SU-DHL-6 (cell line): ENCODE data around the gene HMG20A.

Experiments used
- H2AFZ ChIP-seq: fragments of 200-600 bp; sonication (generic); 2 replicates; pipeline ENCODE4 v1.6.1; 2014; ENCODE audit warnings: low read depth, mild to moderate bottlenecking, moderate library complexity, mixed read lengths, antibody characterized with exemption, low read length; ENCODE audit not compliant: severe bottlenecking
- H3F3A ChIP-seq: fragments of 200-600 bp; shearing (Covaris generic); 2 replicates; pipeline ENCODE4 v1.6.0; 2016; ENCODE audit warnings: antibody characterized with exemption, mild to moderate bottlenecking; ENCODE audit not compliant: insufficient read depth
- H3K27ac ChIP-seq: fragments of 200-600 bp; sonication (generic); 2 replicates; pipeline ENCODE4 v1.5.1; 2016; ENCODE audit warnings: low read depth, mild to moderate bottlenecking, low read length, moderate library complexity, mixed read lengths
- H3K27me3 ChIP-seq: fragments of 200-600 bp; sonication (generic), shearing (Covaris generic); 2 replicates; pipeline ENCODE4 v1.6.0; 2014; ENCODE audit warnings: mild to moderate bottlenecking, low read length
- H3K36me3 ChIP-seq: fragments of 200-600 bp; sonication (generic); 2 replicates; pipeline ENCODE4 v1.6.1; 2014; ENCODE audit warnings: mild to moderate bottlenecking, low read length, mixed read lengths
- H3K4me2 ChIP-seq: fragments of 300-600, 200-600 bp; shearing (Covaris generic), sonication (generic); 2 replicates; pipeline ENCODE4 v1.6.0; 2014; ENCODE audit warnings: low read length, low read depth, mild to moderate bottlenecking; ENCODE audit not compliant: poor library complexity, severe bottlenecking
- H3K4me3 ChIP-seq: fragments of 200-600 bp; sonication (generic); 2 replicates; pipeline ENCODE4 v1.5.1; 2014; ENCODE audit warnings: antibody characterized with exemption, low read length, mild to moderate bottlenecking, mixed read lengths; ENCODE audit not compliant: insufficient read depth, poor library complexity, severe bottlenecking
- H3K79me2 ChIP-seq: fragments of 200-600 bp; sonication (generic); 2 replicates; pipeline ENCODE4 v1.6.1; 2014; ENCODE audit warnings: mild to moderate bottlenecking, low read length, moderate library complexity; ENCODE audit not compliant: insufficient read depth
- H3K9ac ChIP-seq: fragments of 200-600 bp; sonication (generic); 2 replicates; pipeline ENCODE4 v1.7.0; 2014; ENCODE audit warnings: mild to moderate bottlenecking, low read length
- H3K9me2 ChIP-seq: fragments of 200-600 bp; sonication (generic); replicated peaks from 2 replicates; pipeline ENCODE4 v1.6.1; 2014; ENCODE audit warnings: low read length; ENCODE audit not compliant: insufficient read depth
- H3K9me3 ChIP-seq: fragments of 200-600 bp; sonication (generic); 2 replicates; pipeline ENCODE4 v1.6.1; 2014; ENCODE audit warnings: low read length, mixed read lengths; ENCODE audit not compliant: insufficient read depth
- H4K20me1 ChIP-seq: fragments of 200-600 bp; sonication (generic); 2 replicates; pipeline ENCODE4 v1.6.1; 2014; ENCODE audit warnings: low read depth, mild to moderate bottlenecking, antibody characterized with exemption, low read length, moderate library complexity, mixed read lengths
- CTCF ChIP-seq: fragments of 200-600 bp; sonication (generic); IDR thresholded peaks from one replicate; pipeline ENCODE4 v1.5.1; 2017; ENCODE audit warnings: antibody characterized with exemption, mild to moderate bottlenecking, low read length, moderate library complexity; ENCODE audit not compliant: insufficient read depth, poor library complexity, severe bottlenecking
- EZH2phosphoT487 ChIP-seq: fragments of 200-600 bp; sonication (generic), shearing (Covaris generic); conservative IDR thresholded peaks from 2 replicates; pipeline ENCODE4 v1.6.1; 2018; ENCODE audit warnings: mild to moderate bottlenecking, antibody characterized with exemption, low read length, moderate library complexity, mixed read lengths

The HMG20A gene

GRCh38 chr15:77459031-77459430, 38.3 kb downstream of the HMG20A start:
- H3K4me3 ChIP-seq, result no peak overlapping the region
- no peaks in the 10 kb centered on the region for H4K20me1 ChIP-seq
- no peaks in the 10 kb centered on the region for H3K9me2 ChIP-seq
- no peak overlapping the region for H3K4me2 ChIP-seq
- 0 out of 2 replicates have a peak, but pooled peaks cover 9% of the 10 kb centered on the region for H3K36me3 ChIP-seq
- no peak overlapping the region for H2AFZ ChIP-seq
- TF ChIP-seq EZH2phosphoT487, result no peak
- no peaks in the 10 kb centered on the region for H3K9me3 ChIP-seq
- H3F3A ChIP-seq, result no peaks in the 10 kb centered on the region
- H3K79me2 ChIP-seq, result no peaks in the 10 kb centered on the region
- H3K27ac ChIP-seq, result no peak overlapping the region
- no peaks in the 10 kb centered on the region for H3K27me3 ChIP-seq
- H3K9ac ChIP-seq, result no peak overlapping the region

- Histone ChIP-seq H3K27ac (no peak overlapping the region), H4K20me1 (no peaks in the 10 kb centered on the region), H3F3A (no peaks in the 10 kb centered on the region), H3K9ac (no peak overlapping the region), H3K9me2 (no peaks in the 10 kb centered on the region), H3K9me3 (no peaks in the 10 kb centered on the region), H3K79me2 (no peaks in the 10 kb centered on the region), H3K27me3 (no peaks in the 10 kb centered on the region), H2AFZ (no peak overlapping the region), H3K4me3 (no peak overlapping the region), H3K4me2 (no peak overlapping the region), H3K36me3 (peaks cover 12% of the 10 kb centered on the region; the same call in 1 of the 2 replicates)
- TF ChIP-seq CTCF, result no peak
- TF ChIP-seq EZH2phosphoT487, result no peak
Measured at GRCh38 chr15:77461486-77461885, 40.8 kb downstream of the HMG20A start.

- no peak overlapping the region for H3K4me3 ChIP-seq
- no peaks in the 10 kb centered on the region for H3K79me2 ChIP-seq
- no peak overlapping the region for H2AFZ ChIP-seq
- H3K36me3 ChIP-seq, result peaks cover 21% of the 10 kb centered on the region
- TF ChIP-seq CTCF, result no peak
- no peak for TF ChIP-seq EZH2phosphoT487
- no peak overlapping the region for H3K4me2 ChIP-seq
- 0 out of 2 replicates have a peak, but pooled peaks cover 3% of the 10 kb centered on the region for H4K20me1 ChIP-seq
- no peaks in the 10 kb centered on the region for H3K9me2 ChIP-seq
- H3K27me3 ChIP-seq, result no peaks in the 10 kb centered on the region
- no peak overlapping the region for H3K27ac ChIP-seq
- no peaks in the 10 kb centered on the region for H3F3A ChIP-seq
- H3K9me3 ChIP-seq, result no peaks in the 10 kb centered on the region
- no peak overlapping the region for H3K9ac ChIP-seq
Measured at GRCh38 chr15:77464129-77464865, 43.6 kb downstream of the HMG20A start.

- H3K27me3 ChIP-seq, result no peaks in the 10 kb centered on the region
- no peak for TF ChIP-seq CTCF
- TF ChIP-seq EZH2phosphoT487, result no peak
- H3K79me2 ChIP-seq, result no peaks in the 10 kb centered on the region
- H2AFZ ChIP-seq, result no peak overlapping the region
- no peak overlapping the region for H3K9ac ChIP-seq
- H3F3A ChIP-seq, result no peaks in the 10 kb centered on the region
- H3K36me3 ChIP-seq, result peaks cover 22% of the 10 kb centered on the region
- H3K4me3 ChIP-seq, result no peak overlapping the region
- no peaks in the 10 kb centered on the region for H3K9me3 ChIP-seq
- 0 out of 2 replicates have a peak, but pooled peaks cover 3% of the 10 kb centered on the region for H4K20me1 ChIP-seq
- H3K9me2 ChIP-seq, result no peaks in the 10 kb centered on the region
- no peak overlapping the region for H3K4me2 ChIP-seq
- H3K27ac ChIP-seq, result no peak overlapping the region
Measured at GRCh38 chr15:77466521-77466920, 45.8 kb downstream of the HMG20A start.
